OCI-LY3 (cell line): ENCODE results near the gene PIP5K1A.

ENCODE experiments used
- H2AFZ ChIP-seq: fragments of 200-600, 300-600 bp; shearing (Covaris generic); 2 replicates; pipeline ENCODE4 v1.6.0; 2014; ENCODE audit warnings: antibody characterized with exemption, low read depth, low read length
- H3K27ac ChIP-seq: fragments of 200-600, 300-600 bp; sonication (generic); 2 replicates; pipeline ENCODE4 v1.5.1; 2014; ENCODE audit warnings: mild to moderate bottlenecking, low read length, moderate library complexity, mixed read lengths
- H3K27me3 ChIP-seq: fragments of 200-600, 300-600 bp; sonication (generic); 2 replicates; pipeline ENCODE4 v1.6.1; 2014; ENCODE audit warnings: low read depth, low read length, mixed read lengths
- H3K36me3 ChIP-seq: fragments of 200-600, 300-600 bp; sonication (generic); replicated peaks from 2 replicates; pipeline ENCODE3; 2014; ENCODE audit warnings: low read depth, low read length, mixed read lengths
- H3K4me1 ChIP-seq: fragments of 300-600, 200-600 bp; sonication (generic); 2 replicates; pipeline ENCODE4 v1.6.1; 2014; ENCODE audit warnings: low read length, mixed read lengths
- H3K4me2 ChIP-seq: fragments of 200-600, 300-600 bp; sonication (generic); 2 replicates; pipeline ENCODE4 v1.6.1; 2014; ENCODE audit warnings: low read length, mixed read lengths
- H3K4me3 ChIP-seq: fragments of 300-600, 200-600 bp; sonication (generic); 2 replicates; pipeline ENCODE4 v1.5.1; 2014; ENCODE audit warnings: antibody characterized with exemption, mild to moderate bottlenecking, low read length, moderate library complexity
- H3K79me2 ChIP-seq: fragments of 300-600, 200-600 bp; shearing (Covaris generic); 2 replicates; pipeline ENCODE4 v1.6.1; 2014; ENCODE audit warnings: mild to moderate bottlenecking, low read length, mixed read lengths
- H3K9ac ChIP-seq: fragments of 300-600, 200-600 bp; shearing (Covaris generic); 2 replicates; pipeline ENCODE4 v1.6.0; 2014; ENCODE audit warnings: mild to moderate bottlenecking, low read length, moderate library complexity
- H3K9me3 ChIP-seq: fragments of 200-600, 300-600 bp; shearing (Covaris generic); 2 replicates; pipeline ENCODE4 v1.6.1; 2014; ENCODE audit warnings: low read length, mixed read lengths; ENCODE audit not compliant: insufficient read depth
- H4K20me1 ChIP-seq: fragments of 200-600, 300-600 bp; sonication (generic); 2 replicates; pipeline ENCODE4 v1.6.1; 2016; ENCODE audit warnings: low read length, mixed read lengths; ENCODE audit not compliant: insufficient read depth
- EZH2phosphoT487 ChIP-seq: fragments of 200-600 bp; shearing (Covaris generic); IDR thresholded peaks from 2 replicates; pipeline ENCODE4 v1.6.1; 2018; ENCODE audit warnings: antibody characterized with exemption, mixed run types, low read depth
- TF ChIP-seq, protein P1 (sequence below): fragments of 200-600, 300-600 bp; sonication (generic); IDR thresholded peaks from 2 replicates; pipeline ENCODE4 v1.5.1; 2014; ENCODE audit warnings: antibody characterized with exemption, low read length, low read depth

Gene PIP5K1A

DNA sequence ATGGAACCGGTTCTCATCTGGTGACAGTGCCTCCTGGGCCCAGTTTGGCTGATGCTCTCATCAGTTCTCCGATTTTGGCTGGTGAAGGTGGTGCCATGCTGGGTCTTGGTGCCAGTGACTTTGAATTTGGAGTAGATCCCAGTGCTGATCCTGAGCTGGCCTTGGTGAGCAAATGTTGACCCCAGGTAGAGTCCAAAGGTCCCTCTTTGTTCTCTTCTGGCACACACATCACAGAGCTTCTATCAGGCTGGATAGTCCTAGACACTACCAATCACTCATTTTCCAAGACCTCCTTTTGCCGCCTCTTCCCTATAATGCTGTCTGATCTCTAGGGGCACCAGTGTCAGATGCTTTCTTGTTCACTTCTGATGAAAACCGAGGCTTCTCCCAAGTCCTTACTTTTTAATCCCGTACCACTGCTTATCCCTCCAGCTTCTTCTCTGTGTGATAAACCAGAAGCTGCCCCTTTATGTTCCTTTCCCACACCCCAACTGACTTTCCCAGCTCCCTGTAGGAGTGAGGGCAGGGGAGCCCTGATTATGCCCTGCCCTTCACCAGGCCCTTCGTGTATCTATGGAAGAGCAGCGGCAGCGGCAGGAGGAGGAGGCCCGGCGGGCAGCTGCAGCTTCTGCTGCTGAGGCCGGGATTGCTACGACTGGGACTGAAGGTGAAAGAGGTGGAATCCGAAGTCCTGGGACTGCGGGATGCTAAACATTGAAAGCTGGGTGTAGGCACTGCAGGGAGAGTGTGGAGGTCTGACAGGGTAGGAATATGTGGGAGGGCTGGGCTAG lies 67.3 kb downstream of the PIP5K1A start:
- H3K4me2 ChIP-seq: no peak overlapping the region
- H3K79me2 ChIP-seq: peaks cover 11% of the 10 kb centered on the region
- no peak overlapping the region for H3K4me3 ChIP-seq
- peaks cover 56% of the 10 kb centered on the region for H3K36me3 ChIP-seq
- no peaks in the 10 kb centered on the region for H3K9me3 ChIP-seq
- no peak overlapping the region for H3K9ac ChIP-seq
- H4K20me1 ChIP-seq: no peaks in the 10 kb centered on the region
- no peak overlapping the region for H2AFZ ChIP-seq
- no peak overlapping the region for H3K27ac ChIP-seq
- H3K4me1 ChIP-seq: peaks cover 9% of the 10 kb centered on the region
- no peak for TF ChIP-seq EZH2phosphoT487
- TF ChIP-seq, protein P1, sequence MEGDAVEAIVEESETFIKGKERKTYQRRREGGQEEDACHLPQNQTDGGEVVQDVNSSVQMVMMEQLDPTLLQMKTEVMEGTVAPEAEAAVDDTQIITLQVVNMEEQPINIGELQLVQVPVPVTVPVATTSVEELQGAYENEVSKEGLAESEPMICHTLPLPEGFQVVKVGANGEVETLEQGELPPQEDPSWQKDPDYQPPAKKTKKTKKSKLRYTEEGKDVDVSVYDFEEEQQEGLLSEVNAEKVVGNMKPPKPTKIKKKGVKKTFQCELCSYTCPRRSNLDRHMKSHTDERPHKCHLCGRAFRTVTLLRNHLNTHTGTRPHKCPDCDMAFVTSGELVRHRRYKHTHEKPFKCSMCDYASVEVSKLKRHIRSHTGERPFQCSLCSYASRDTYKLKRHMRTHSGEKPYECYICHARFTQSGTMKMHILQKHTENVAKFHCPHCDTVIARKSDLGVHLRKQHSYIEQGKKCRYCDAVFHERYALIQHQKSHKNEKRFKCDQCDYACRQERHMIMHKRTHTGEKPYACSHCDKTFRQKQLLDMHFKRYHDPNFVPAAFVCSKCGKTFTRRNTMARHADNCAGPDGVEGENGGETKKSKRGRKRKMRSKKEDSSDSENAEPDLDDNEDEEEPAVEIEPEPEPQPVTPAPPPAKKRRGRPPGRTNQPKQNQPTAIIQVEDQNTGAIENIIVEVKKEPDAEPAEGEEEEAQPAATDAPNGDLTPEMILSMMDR: no peak
- H3K27me3 ChIP-seq: no peaks in the 10 kb centered on the region

DNA sequence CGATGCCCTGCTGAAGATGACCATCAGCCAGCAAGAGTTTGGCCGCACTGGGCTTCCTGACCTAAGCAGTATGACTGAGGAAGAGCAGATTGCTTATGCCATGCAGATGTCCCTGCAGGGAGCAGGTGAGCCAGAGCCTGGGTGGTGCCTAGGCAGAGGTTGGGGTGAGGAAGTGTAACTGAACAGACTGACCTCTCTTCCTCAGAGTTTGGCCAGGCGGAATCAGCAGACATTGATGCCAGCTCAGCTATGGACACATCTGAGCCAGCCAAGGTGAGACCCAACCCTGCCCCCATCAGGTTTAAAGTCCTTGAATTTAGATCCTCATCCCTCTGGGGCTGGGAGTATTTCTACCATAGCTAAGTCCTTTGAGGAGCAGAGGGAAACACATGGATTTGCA lies 68.0 kb downstream of the PIP5K1A start:
- Histone ChIP-seq H3K4me1 (peaks cover 9% of the 10 kb centered on the region), H3K4me3 (no peak overlapping the region), H3K27ac (no peak overlapping the region), H3K36me3 (peaks cover 56% of the 10 kb centered on the region), H2AFZ (no peak overlapping the region), H3K79me2 (peaks cover 8% of the 10 kb centered on the region), H3K27me3 (no peaks in the 10 kb centered on the region), H3K4me2 (no peak overlapping the region), H3K9me3 (no peaks in the 10 kb centered on the region), H3K9ac (no peak overlapping the region), H4K20me1 (no peaks in the 10 kb centered on the region)
- TF ChIP-seq, protein P1: no peak
- TF ChIP-seq EZH2phosphoT487: no peak

DNA sequence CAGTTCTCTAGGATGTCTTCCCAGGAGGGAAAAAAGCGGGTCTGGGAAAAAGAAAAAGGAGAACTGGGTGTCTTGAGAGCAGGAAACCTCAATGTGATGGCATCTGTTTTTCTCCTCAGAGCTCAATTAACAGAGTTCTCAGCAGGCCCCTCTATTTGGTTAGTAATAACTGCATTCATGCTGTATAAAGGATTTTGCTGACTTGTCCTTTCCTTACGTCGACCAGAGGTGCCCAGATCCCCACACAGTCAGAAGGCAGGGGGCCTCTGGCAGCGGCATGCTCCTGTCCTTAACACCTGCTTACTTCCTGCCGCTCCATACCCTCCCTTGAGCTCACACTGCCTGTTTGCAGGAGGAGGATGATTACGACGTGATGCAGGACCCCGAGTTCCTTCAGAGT lies 68.5 kb downstream of the PIP5K1A start:
- TF ChIP-seq, protein P1: no peak
- TF ChIP-seq EZH2phosphoT487: no peak
- no peak overlapping the region for H3K4me3 ChIP-seq
- peaks cover 59% of the 10 kb centered on the region for H3K36me3 ChIP-seq
- peaks cover 9% of the 10 kb centered on the region for H3K4me1 ChIP-seq
- peaks cover 4% of the 10 kb centered on the region for H3K79me2 ChIP-seq
- no peak overlapping the region for H3K27ac ChIP-seq
- H3K9me3 ChIP-seq: no peaks in the 10 kb centered on the region
- H4K20me1 ChIP-seq: no peaks in the 10 kb centered on the region
- no peak overlapping the region for H3K4me2 ChIP-seq
- H3K9ac ChIP-seq: no peak overlapping the region
- H3K27me3 ChIP-seq: no peaks in the 10 kb centered on the region
- H2AFZ ChIP-seq: no peak overlapping the region

DNA sequence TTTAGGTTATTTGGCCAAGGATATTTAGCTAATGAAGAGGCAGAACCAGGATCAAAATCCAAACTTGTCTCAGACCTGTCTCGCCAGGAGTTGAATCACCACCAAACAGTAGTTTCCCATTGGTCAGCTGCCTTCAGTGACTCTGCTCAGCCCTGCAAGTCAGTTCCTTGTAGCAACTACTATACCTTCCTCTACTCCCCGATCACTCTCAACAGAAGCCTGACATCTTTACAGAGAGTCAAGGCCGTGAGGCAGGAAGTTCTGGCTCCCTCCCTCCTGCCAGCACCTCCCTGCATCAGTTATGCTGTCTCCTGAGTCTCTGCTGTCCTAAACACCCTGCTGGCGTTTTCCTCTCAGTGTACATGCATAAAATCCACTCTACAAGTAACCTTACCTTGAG lies 69.4 kb downstream of the PIP5K1A start:
- no peak overlapping the region for H3K4me3 ChIP-seq
- H3K9ac ChIP-seq: no peak overlapping the region
- H3K27ac ChIP-seq: no peak overlapping the region
- TF ChIP-seq, protein P1: no peak
- H3K9me3 ChIP-seq: no peaks in the 10 kb centered on the region
- H3K4me1 ChIP-seq: peaks cover under 1% of the 10 kb centered on the region
- no peaks in the 10 kb centered on the region for H4K20me1 ChIP-seq
- peaks cover 50% of the 10 kb centered on the region for H3K36me3 ChIP-seq
- no peak overlapping the region for H2AFZ ChIP-seq
- H3K79me2 ChIP-seq: no peaks in the 10 kb centered on the region; the same call in 1 of the 2 replicates
- H3K4me2 ChIP-seq: no peak overlapping the region
- H3K27me3 ChIP-seq: no peaks in the 10 kb centered on the region
